GM12801 (cell line): ENCODE data around the gene PSMD11.

ENCODE experiments used
- CTCF ChIP-seq: IDR thresholded peaks from one replicate; pipeline ENCODE4 v1.5.1; 2011; ENCODE audit warnings: control low read depth; ENCODE audit not compliant: insufficient read length; ENCODE audit errors: extremely low read depth

The PSMD11 gene

GRCh38 chr17:32443827-32444300 is 446 bp upstream of the PSMD11 start:
- TF ChIP-seq CTCF: no peak

- no peak for TF ChIP-seq CTCF
These were observed 735 bp downstream of the PSMD11 start for GRCh38 chr17:32445074-32445415.

GRCh38 chr17:32445497-32445896 is 1.2 kb downstream of the PSMD11 start:
- no peak for TF ChIP-seq CTCF

GRCh38 chr17:32445971-32446370 is 1.7 kb downstream of the PSMD11 start:
- no peak for TF ChIP-seq CTCF

- TF ChIP-seq CTCF: no peak
These were observed 2.6 kb downstream of the PSMD11 start for GRCh38 chr17:32446949-32447348.

- TF ChIP-seq CTCF: no peak
These were observed 5.7 kb downstream of the PSMD11 start for GRCh38 chr17:32449963-32450362.

GRCh38 chr17:32451879-32452278 is 7.6 kb downstream of the PSMD11 start:
- TF ChIP-seq CTCF: no peak

- TF ChIP-seq CTCF: no peak
These were observed 8.0 kb downstream of the PSMD11 start for GRCh38 chr17:32452281-32452680.
